Neural progenitor cell (in vitro differentiated cells): ENCODE results near the gene PRMT7. TPM values are rescaled to one million over a fixed set of nuclear protein-coding genes. Genes with fewer than 3 reads are reported as not detected.

ENCODE experiments used
- DNase-seq: peaks from one replicate; pipeline ENCODE4 v3.0.0-alpha.2; 2016; ENCODE audit warnings: low spot score
- H2AFZ ChIP-seq: fragments of 200-600 bp; sonication (generic); replicated peaks from 2 replicates; pipeline ENCODE4 v1.6.1; 2016; ENCODE audit warnings: antibody characterized with exemption
- H3F3A ChIP-seq: fragments of 200-600 bp; sonication (generic); 2 replicates; pipeline ENCODE4 v1.6.1; 2016; ENCODE audit warnings: antibody characterized with exemption, low read depth
- H3K27ac ChIP-seq: fragments of 200-600 bp; sonication (generic); 2 replicates; pipeline ENCODE4 v1.5.1; 2016; ENCODE audit warnings: mild to moderate bottlenecking
- H3K27me3 ChIP-seq: fragments of 200-600 bp; sonication (generic); 2 replicates; pipeline ENCODE4 v1.6.1; 2016; ENCODE audit warnings: mild to moderate bottlenecking, moderate library complexity
- H3K36me3 ChIP-seq: fragments of 200-600 bp; sonication (generic); 2 replicates; pipeline ENCODE4 v1.5.1; 2016
- H3K4me1 ChIP-seq: fragments of 200-600 bp; sonication (generic); 2 replicates; pipeline ENCODE4 v1.6.1; 2016; ENCODE audit warnings: mixed run types
- H3K4me2 ChIP-seq: fragments of 200-600 bp; sonication (generic); 2 replicates; pipeline ENCODE4 v1.6.1; 2016
- H3K4me3 ChIP-seq: fragments of 200-600 bp; sonication (generic); 2 replicates; pipeline ENCODE4 v1.5.1; 2016
- H3K79me2 ChIP-seq: fragments of 200-600 bp; sonication (generic); 2 replicates; pipeline ENCODE4 v1.6.1; 2016; ENCODE audit warnings: low read depth
- H3K9ac ChIP-seq: fragments of 200-600 bp; sonication (generic); 2 replicates; pipeline ENCODE4 v1.6.1; 2016
- H3K9me3 ChIP-seq: fragments of 200-600 bp; sonication (generic); 2 replicates; pipeline ENCODE4 v1.5.1; 2016; ENCODE audit warnings: low read depth
- H4K20me1 ChIP-seq: fragments of 200-600 bp; sonication (generic); 2 replicates; pipeline ENCODE4 v1.6.1; 2016; ENCODE audit warnings: low read depth
- H3K27ac Mint-ChIP-seq: 3 replicates; pipeline ENCODE4 v1.8.0; 2021; ENCODE audit warnings: mixed read lengths
- H3K27me3 Mint-ChIP-seq: 2 replicates; pipeline ENCODE4 v1.8.0; 2022; ENCODE audit warnings: low read depth, mild to moderate bottlenecking, inconsistent platforms, moderate library complexity, mixed read lengths; ENCODE audit not compliant: insufficient read depth
- H3K36me3 Mint-ChIP-seq: 3 replicates; pipeline ENCODE4 v1.8.0; 2021; ENCODE audit warnings: mixed read lengths
- H3K4me1 Mint-ChIP-seq: 3 replicates; pipeline ENCODE4 v1.8.0; 2021; ENCODE audit warnings: mixed read lengths
- H3K4me3 Mint-ChIP-seq: 3 replicates; pipeline ENCODE4 v1.8.0; 2021; ENCODE audit warnings: mild to moderate bottlenecking, moderate library complexity, mixed read lengths
- H3K9me3 Mint-ChIP-seq: 3 replicates; pipeline ENCODE4 v1.8.0; 2020; ENCODE audit warnings: mixed read lengths
- CTCF ChIP-seq: fragments of 200-600 bp; sonication (generic); IDR thresholded peaks from 2 replicates; pipeline ENCODE4 v1.5.1; 2017; ENCODE audit warnings: antibody characterized with exemption, mild to moderate bottlenecking
- EZH2 ChIP-seq: fragments of 200-600 bp; sonication (generic); IDR thresholded peaks from 2 replicates; pipeline ENCODE4 v1.6.1; 2017; ENCODE audit warnings: antibody characterized with exemption, mild to moderate bottlenecking, moderate library complexity
- EZH2phosphoT487 ChIP-seq: fragments of 200-600 bp; sonication (generic); IDR thresholded peaks from 2 replicates; pipeline ENCODE4 v1.6.1; 2017; ENCODE audit warnings: antibody characterized with exemption
- total RNA-seq: library from RNA; depleted of rRNA; stranded (reverse); fragments of >200 nt; gene quantifications from 2 replicates; pipeline ENCODE4 v1.2.3, GENCODE V29; 2015; ENCODE audit warnings: low replicate concordance

The PRMT7 gene
- total RNA-seq, 1 donor from 2014 or later = 70.2 TPM

GRCh38 chr16:68345958-68346635, 35.3 kb downstream of the PRMT7 start:
- H3K9me3 Mint-ChIP-seq = no peaks in the 10 kb centered on the region
- Histone ChIP-seq H3K9ac (no peak overlapping the region), H2AFZ (no peak overlapping the region), H3K27me3 (no peaks in the 10 kb centered on the region), H3F3A (no peaks in the 10 kb centered on the region), H3K27ac (no peak overlapping the region), H3K79me2 (no peaks in the 10 kb centered on the region), H4K20me1 (no peaks in the 10 kb centered on the region), H3K4me1 (no peaks in the 10 kb centered on the region), H3K4me3 (no peak overlapping the region), H3K36me3 (no peaks in the 10 kb centered on the region), H3K4me2 (no peak overlapping the region), H3K9me3 (no peaks in the 10 kb centered on the region)
- TF ChIP-seq CTCF (no peak), EZH2 (no peak), EZH2phosphoT487 (no peak)
- H3K4me3 Mint-ChIP-seq = no peak overlapping the region
- no peak overlapping the region for H3K27ac Mint-ChIP-seq
- no peaks in the 10 kb centered on the region for H3K27me3 Mint-ChIP-seq
- H3K36me3 Mint-ChIP-seq = peaks cover 28% of the 10 kb centered on the region
- no peak for DNase-seq
- H3K4me1 Mint-ChIP-seq = peaks cover 18% of the 10 kb centered on the region

- Histone ChIP-seq H3K79me2 (no peaks in the 10 kb centered on the region), H3K36me3 (no peaks in the 10 kb centered on the region), H3K27ac (no peak overlapping the region), H2AFZ (no peak overlapping the region), H3K4me1 (no peaks in the 10 kb centered on the region), H3K4me3 (no peak overlapping the region), H3K9me3 (no peaks in the 10 kb centered on the region), H3K9ac (no peak overlapping the region), H3K4me2 (no peak overlapping the region), H4K20me1 (no peaks in the 10 kb centered on the region), H3F3A (no peaks in the 10 kb centered on the region), H3K27me3 (no peaks in the 10 kb centered on the region)
- H3K27ac Mint-ChIP-seq = no peak overlapping the region
- no peak for DNase-seq
- peaks cover 26% of the 10 kb centered on the region for H3K36me3 Mint-ChIP-seq
- H3K4me3 Mint-ChIP-seq = no peak overlapping the region
- H3K27me3 Mint-ChIP-seq = no peaks in the 10 kb centered on the region
- peaks cover 18% of the 10 kb centered on the region for H3K4me1 Mint-ChIP-seq
- TF ChIP-seq EZH2phosphoT487 (no peak), EZH2 (no peak), CTCF (no peak)
- no peaks in the 10 kb centered on the region for H3K9me3 Mint-ChIP-seq
Observed at GRCh38 chr16:68346892-68347480, 36.2 kb downstream of the PRMT7 start.

GRCh38 chr16:68347605-68348004, 36.8 kb downstream of the PRMT7 start:
- no peaks in the 10 kb centered on the region for H3F3A ChIP-seq
- no peak overlapping the region for H3K4me3 Mint-ChIP-seq
- H3K27me3 Mint-ChIP-seq = no peaks in the 10 kb centered on the region
- no peaks in the 10 kb centered on the region for H4K20me1 ChIP-seq
- DNase-seq = no peak
- no peaks in the 10 kb centered on the region for H3K9me3 Mint-ChIP-seq
- no peak overlapping the region for H3K4me3 ChIP-seq
- H3K9me3 ChIP-seq = no peaks in the 10 kb centered on the region
- no peaks in the 10 kb centered on the region for H3K79me2 ChIP-seq
- no peak overlapping the region for H3K27ac ChIP-seq
- no peaks in the 10 kb centered on the region for H3K27me3 ChIP-seq
- peak overlapping the region; percentile 72 for H3K27ac Mint-ChIP-seq
- H3K4me2 ChIP-seq = no peak overlapping the region
- no peaks in the 10 kb centered on the region for H3K36me3 ChIP-seq
- H3K4me1 Mint-ChIP-seq = peaks cover 18% of the 10 kb centered on the region
- H2AFZ ChIP-seq = no peak overlapping the region
- no peak for TF ChIP-seq CTCF
- peaks cover 26% of the 10 kb centered on the region for H3K36me3 Mint-ChIP-seq
- no peaks in the 10 kb centered on the region for H3K4me1 ChIP-seq
- H3K9ac ChIP-seq = no peak overlapping the region
